OCI-LY7 (cell line): ENCODE data around the gene ZNF516. TPM values are rescaled to one million over a fixed set of nuclear protein-coding genes. Genes with fewer than 3 reads are reported as not detected.

ENCODE experiments used
- BruUV-seq: library from RNA; stranded (reverse); fragments of 400-500 nt; replicated peaks from 2 replicates; lab custom pipeline; 2021; lab: Mats Ljungman, UMichigan
- CTCF ChIA-PET: fragments of 300-600 bp; sonication (Branson Sonifier 250); formaldehyde crosslinking; loops from one replicate; lab custom pipeline; 2022; ENCODE audit warnings: antibody characterized with exemption; ENCODE audit not compliant: unreplicated experiment; lab: Charles Lee
- POLR2A ChIA-PET: fragments of 300-600 bp; sonication (Branson Sonifier 250); formaldehyde crosslinking; loops from one replicate; lab custom pipeline; 2022; ENCODE audit warnings: antibody characterized with exemption; lab: Charles Lee
- DNase-seq: peaks from one replicate; pipeline ENCODE4 v3.0.0-alpha.2; 2015; ENCODE audit warnings: low spot score
- H2AFZ ChIP-seq: fragments of 200-600 bp; sonication (generic), shearing (Covaris generic); 2 replicates; pipeline ENCODE4 v1.6.1; 2014; ENCODE audit warnings: mild to moderate bottlenecking, antibody characterized with exemption, low read length, moderate library complexity
- H3K27ac ChIP-seq: fragments of 200-600 bp; sonication (generic); 2 replicates; pipeline ENCODE4 v1.5.1; 2014; ENCODE audit warnings: mixed run types, low read depth, mild to moderate bottlenecking, moderate library complexity, low read length, inconsistent platforms; ENCODE audit not compliant: poor library complexity, severe bottlenecking
- H3K36me3 ChIP-seq: fragments of 200-600 bp; sonication (generic); 2 replicates; pipeline ENCODE4 v1.6.1; 2014; ENCODE audit warnings: mild to moderate bottlenecking, antibody characterized with exemption, low read length, moderate library complexity, mixed read lengths; ENCODE audit not compliant: insufficient read depth
- H3K4me1 ChIP-seq: fragments of 200-600 bp; sonication (generic); 2 replicates; pipeline ENCODE4 v1.5.1; 2014; ENCODE audit warnings: mild to moderate bottlenecking, low read length; ENCODE audit not compliant: insufficient read depth, poor library complexity, severe bottlenecking
- H3K4me2 ChIP-seq: fragments of 200-600 bp; sonication (generic); 2 replicates; pipeline ENCODE4 v1.6.1; 2014; ENCODE audit warnings: mild to moderate bottlenecking, low read length
- H3K4me3 ChIP-seq: fragments of 200-600 bp; sonication (generic); 2 replicates; pipeline ENCODE4 v1.5.1; 2014; ENCODE audit warnings: mild to moderate bottlenecking, low read depth, low read length; ENCODE audit not compliant: poor library complexity, severe bottlenecking
- H3K79me2 ChIP-seq: fragments of 200-600 bp; sonication (generic); 2 replicates; pipeline ENCODE4 v1.6.1; 2016; ENCODE audit warnings: low read depth, mild to moderate bottlenecking, low read length, moderate library complexity, mixed read lengths; ENCODE audit not compliant: insufficient read depth
- H3K9me2 ChIP-seq: fragments of 200-600 bp; sonication (generic); 2 replicates; pipeline ENCODE4 v1.6.1; 2016; ENCODE audit warnings: mild to moderate bottlenecking, low read length, mixed read lengths; ENCODE audit not compliant: insufficient read depth
- H3K9me3 ChIP-seq: fragments of 200-600 bp; sonication (generic); 2 replicates; pipeline ENCODE4 v1.6.1; 2014; ENCODE audit warnings: mild to moderate bottlenecking, mixed run types, low read length, mixed read lengths
- H4K20me1 ChIP-seq: fragments of 200-600 bp; sonication (generic); 2 replicates; pipeline ENCODE4 v1.6.1; 2014; ENCODE audit warnings: mild to moderate bottlenecking, antibody characterized with exemption, low read length, moderate library complexity, mixed read lengths; ENCODE audit not compliant: insufficient read depth
- CTCF ChIP-seq: fragments of 200-600 bp; sonication (generic); conservative IDR thresholded peaks from 2 replicates; pipeline ENCODE4 v1.5.1; 2014; ENCODE audit warnings: mild to moderate bottlenecking, antibody characterized with exemption, low read length, moderate library complexity, mixed read lengths
- EZH2phosphoT487 ChIP-seq: fragments of 200-600 bp; sonication (generic); IDR thresholded peaks from 2 replicates; pipeline ENCODE4 v1.6.1; 2018; ENCODE audit warnings: low read depth, borderline replicate concordance, mild to moderate bottlenecking, mixed run types, antibody characterized with exemption, low read length, moderate library complexity, mixed read lengths
- intact Hi-C: fragments of 100-400 bp; cut with micrococcal nuclease; formaldehyde crosslinking; loops from one replicate; pipeline ENCODE4 v1.10.0; 2022; ENCODE audit not compliant: unreplicated experiment
- total RNA-seq, 2 experiments: library from RNA; depleted of rRNA in 1 of 2; stranded (reverse); fragments of >200 nt in 1 of 2; shearing (Covaris generic) in 1 of 2; gene quantifications; 2 replicates each; pipeline ENCODE4 v1.2.3, GENCODE V29; 2014 to 2022

The ZNF516 gene
- total RNA-seq, 2 experiments from 2014 or later, result 16.2 to 32.3 TPM

GRCh38 chr18:76461692-76462325, 33.2 kb downstream of the ZNF516 start:
- CTCF ChIA-PET, result no interaction called here
- intact Hi-C loops, result no loop called here
- H4K20me1 ChIP-seq, result peaks cover 4% of the 10 kb centered on the region; the same call in 1 of the 2 replicates

GRCh38 chr18:76461148-76461547, 33.9 kb downstream of the ZNF516 start:
- intact Hi-C loops, result no loop called here
- Histone ChIP-seq H3K4me2 (no peak overlapping the region), H3K79me2 (peaks cover 33% of the 10 kb centered on the region), H3K36me3 (no peaks in the 10 kb centered on the region), H3K9me2 (no peaks in the 10 kb centered on the region), H3K27ac (no peak overlapping the region), H3K9me3 (no peaks in the 10 kb centered on the region), H2AFZ (no peak overlapping the region), H3K4me1 (peaks cover 3% of the 10 kb centered on the region), H3K4me3 (no peak overlapping the region), H4K20me1 (peaks cover 6% of the 10 kb centered on the region; the same call in 1 of the 2 replicates)
- TF ChIP-seq EZH2phosphoT487, result no peak
- TF ChIP-seq CTCF, result no peak
- POLR2A ChIA-PET, result no interaction called here
- CTCF ChIA-PET, result no interaction called here
- DNase-seq, result no peak
- no TSS peak for BruUV-seq

More at GRCh38 chr18:76461692-76462325, 33.2 kb downstream of the ZNF516 start:
- no peaks in the 10 kb centered on the region for H3K36me3 ChIP-seq
- POLR2A ChIA-PET, result no interaction called here
- BruUV-seq, result no TSS peak
- DNase-seq, result no peak
- no peak overlapping the region for H3K4me3 ChIP-seq
- TF ChIP-seq EZH2phosphoT487 (no peak), CTCF (no peak)
- H3K4me2 ChIP-seq, result no peak overlapping the region
- H2AFZ ChIP-seq, result no peak overlapping the region
- H3K4me1 ChIP-seq, result no peaks in the 10 kb centered on the region
- H3K79me2 ChIP-seq, result peaks cover 27% of the 10 kb centered on the region
- H3K9me2 ChIP-seq, result no peaks in the 10 kb centered on the region
- no peak overlapping the region for H3K27ac ChIP-seq
- H3K9me3 ChIP-seq, result no peaks in the 10 kb centered on the region

- ChIA-PET POLR2A (no interaction called here), CTCF (no interaction called here)
- intact Hi-C loops, result no loop called here
- no peaks in the 10 kb centered on the region for H3K9me3 ChIP-seq
- H4K20me1 ChIP-seq, result peaks cover 6% of the 10 kb centered on the region; the same call in 1 of the 2 replicates
- TF ChIP-seq CTCF, result no peak
- no peak for TF ChIP-seq EZH2phosphoT487
- no peak overlapping the region for H3K27ac ChIP-seq
- H3K79me2 ChIP-seq, result peaks cover 40% of the 10 kb centered on the region
- H3K36me3 ChIP-seq, result no peaks in the 10 kb centered on the region
- no peaks in the 10 kb centered on the region for H3K9me2 ChIP-seq
- no peak overlapping the region for H3K4me2 ChIP-seq
- BruUV-seq, result no TSS peak
- H3K4me1 ChIP-seq, result peaks cover 6% of the 10 kb centered on the region
- no peak overlapping the region for H2AFZ ChIP-seq
- DNase-seq, result no peak
- no peak overlapping the region for H3K4me3 ChIP-seq
Observed at GRCh38 chr18:76460482-76460881, 34.6 kb downstream of the ZNF516 start.
